ENCODE data around the gene RBM15.
A peak's percentile ranks its signal among the peaks of the same experiment; 100 is the strongest.

The RBM15 gene

GRCh38 chr1:110337704-110338308 is 1.4 kb upstream of the RBM15 start:
- Histone ChIP-seq H3K27me3 (ENCODE audit: control insufficient read depth, insufficient read depth, low read length) (no peaks in the 10 kb centered on the region), H3K4me1 (peaks cover 13% of the 10 kb centered on the region), H3K9me3 (ENCODE audit: control insufficient read depth, low read length) (no peaks in the 10 kb centered on the region), H3K27ac (peak overlapping the region; percentile 99), H3K36me3 (ENCODE audit: control insufficient read depth, insufficient read depth, low read length) (no peaks in the 10 kb centered on the region), H3K79me2 (peaks cover 10% of the 10 kb centered on the region), H3K9ac (peak overlapping the region; percentile 53), H2AFZ (peak overlapping the region; percentile 94), H3K4me3 (ENCODE audit: low read depth, low read length) (peak overlapping the region; percentile 97), H3K4me2 (ENCODE audit: low read length) (peak overlapping the region; percentile 98)
- TF ChIP-seq, protein P1, sequence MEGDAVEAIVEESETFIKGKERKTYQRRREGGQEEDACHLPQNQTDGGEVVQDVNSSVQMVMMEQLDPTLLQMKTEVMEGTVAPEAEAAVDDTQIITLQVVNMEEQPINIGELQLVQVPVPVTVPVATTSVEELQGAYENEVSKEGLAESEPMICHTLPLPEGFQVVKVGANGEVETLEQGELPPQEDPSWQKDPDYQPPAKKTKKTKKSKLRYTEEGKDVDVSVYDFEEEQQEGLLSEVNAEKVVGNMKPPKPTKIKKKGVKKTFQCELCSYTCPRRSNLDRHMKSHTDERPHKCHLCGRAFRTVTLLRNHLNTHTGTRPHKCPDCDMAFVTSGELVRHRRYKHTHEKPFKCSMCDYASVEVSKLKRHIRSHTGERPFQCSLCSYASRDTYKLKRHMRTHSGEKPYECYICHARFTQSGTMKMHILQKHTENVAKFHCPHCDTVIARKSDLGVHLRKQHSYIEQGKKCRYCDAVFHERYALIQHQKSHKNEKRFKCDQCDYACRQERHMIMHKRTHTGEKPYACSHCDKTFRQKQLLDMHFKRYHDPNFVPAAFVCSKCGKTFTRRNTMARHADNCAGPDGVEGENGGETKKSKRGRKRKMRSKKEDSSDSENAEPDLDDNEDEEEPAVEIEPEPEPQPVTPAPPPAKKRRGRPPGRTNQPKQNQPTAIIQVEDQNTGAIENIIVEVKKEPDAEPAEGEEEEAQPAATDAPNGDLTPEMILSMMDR (IDR thresholded peaks at IDR 0.05), result no peak

DNA sequence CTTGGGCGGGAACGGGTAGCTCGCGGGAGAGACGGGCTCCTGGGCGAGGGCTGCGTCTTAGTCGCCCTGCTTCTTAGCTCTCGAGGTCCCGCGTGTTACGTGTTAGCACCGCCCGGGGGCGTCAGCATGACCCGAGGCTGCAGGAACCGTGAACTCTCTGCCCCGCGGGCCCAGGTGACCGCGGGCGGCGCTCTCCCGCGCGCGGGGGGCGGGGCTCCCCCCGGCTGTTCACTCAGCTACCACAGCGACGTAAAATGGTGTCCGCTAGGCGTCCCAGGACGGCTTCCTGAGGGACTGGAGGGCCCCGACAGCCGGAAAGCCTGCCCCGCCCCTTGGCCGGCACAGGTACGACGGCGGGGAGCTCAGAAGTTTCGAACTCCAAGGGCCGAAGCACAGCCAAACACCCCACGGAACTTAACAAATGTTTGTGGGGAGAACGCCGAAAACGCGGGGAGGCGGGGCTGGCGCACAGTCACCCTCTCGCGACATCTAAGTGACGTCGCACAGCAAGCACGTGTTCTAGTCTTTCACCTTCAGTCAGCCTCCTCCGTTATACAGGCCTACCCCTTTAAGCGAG is 780 bp upstream of the RBM15 start:
- Histone ChIP-seq H2AFZ (peak overlapping the region; percentile 94), H3K27me3 (ENCODE audit: control insufficient read depth, insufficient read depth, low read length) (no peaks in the 10 kb centered on the region), H3K36me3 (ENCODE audit: control insufficient read depth, insufficient read depth, low read length) (no peaks in the 10 kb centered on the region), H3K9ac (peak overlapping the region; percentile 28), H3K4me2 (ENCODE audit: low read length) (peak overlapping the region; percentile 98), H3K4me3 (ENCODE audit: low read depth, low read length) (peak overlapping the region; percentile 97), H3K4me1 (peaks cover 13% of the 10 kb centered on the region), H3K79me2 (peaks cover 10% of the 10 kb centered on the region), H3K27ac (peak overlapping the region; percentile 99), H3K9me3 (ENCODE audit: control insufficient read depth, low read length) (no peaks in the 10 kb centered on the region)
- TF ChIP-seq, protein P1 (IDR thresholded peaks at IDR 0.05), result peak; percentile 58

DNA sequence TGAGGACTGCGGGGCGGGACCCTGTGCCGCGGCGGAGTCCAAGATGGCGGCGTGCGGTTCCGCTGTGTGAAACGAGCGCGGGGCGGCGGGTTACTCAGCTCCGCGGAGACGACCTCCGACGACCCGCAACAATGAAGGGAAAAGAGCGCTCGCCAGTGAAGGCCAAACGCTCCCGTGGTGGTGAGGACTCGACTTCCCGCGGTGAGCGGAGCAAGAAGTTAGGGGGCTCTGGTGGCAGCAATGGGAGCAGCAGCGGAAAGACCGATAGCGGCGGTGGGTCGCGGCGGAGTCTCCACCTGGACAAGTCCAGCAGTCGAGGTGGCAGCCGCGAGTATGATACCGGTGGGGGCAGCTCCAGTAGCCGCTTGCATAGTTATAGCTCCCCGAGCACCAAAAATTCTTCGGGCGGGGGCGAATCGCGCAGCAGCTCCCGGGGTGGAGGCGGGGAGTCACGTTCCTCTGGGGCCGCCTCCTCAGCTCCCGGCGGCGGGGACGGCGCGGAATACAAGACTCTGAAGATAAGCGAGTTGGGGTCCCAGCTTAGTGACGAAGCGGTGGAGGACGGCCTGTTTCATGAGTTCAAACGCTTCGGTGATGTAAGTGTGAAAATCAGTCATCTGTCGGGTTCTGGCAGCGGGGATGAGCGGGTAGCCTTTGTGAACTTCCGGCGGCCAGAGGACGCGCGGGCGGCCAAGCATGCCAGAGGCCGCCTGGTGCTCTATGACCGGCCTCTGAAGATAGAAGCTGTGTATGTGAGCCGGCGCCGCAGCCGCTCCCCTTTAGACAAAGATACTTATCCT is 430 bp downstream of the RBM15 start:
- Histone ChIP-seq H3K9ac (no peak overlapping the region), H3K79me2 (peaks cover 10% of the 10 kb centered on the region), H3K36me3 (ENCODE audit: control insufficient read depth, insufficient read depth, low read length) (no peaks in the 10 kb centered on the region), H3K4me2 (ENCODE audit: low read length) (peak overlapping the region; percentile 86), H3K27me3 (ENCODE audit: control insufficient read depth, insufficient read depth, low read length) (no peaks in the 10 kb centered on the region), H3K4me3 (ENCODE audit: low read depth, low read length) (peak overlapping the region; percentile 97), H3K9me3 (ENCODE audit: control insufficient read depth, low read length) (no peaks in the 10 kb centered on the region), H3K27ac (peak overlapping the region; percentile 85), H2AFZ (peak overlapping the region; percentile 82), H3K4me1 (peaks cover 13% of the 10 kb centered on the region)
- TF ChIP-seq, protein P1 (IDR thresholded peaks at IDR 0.05), result no peak

DNA sequence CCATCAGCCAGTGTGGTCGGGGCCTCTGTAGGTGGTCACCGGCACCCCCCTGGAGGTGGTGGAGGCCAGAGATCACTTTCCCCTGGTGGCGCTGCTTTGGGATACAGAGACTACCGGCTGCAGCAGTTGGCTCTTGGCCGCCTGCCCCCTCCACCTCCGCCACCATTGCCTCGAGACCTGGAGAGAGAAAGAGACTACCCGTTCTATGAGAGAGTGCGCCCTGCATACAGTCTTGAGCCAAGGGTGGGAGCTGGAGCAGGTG is 961 bp downstream of the RBM15 start:
- Histone ChIP-seq H3K36me3 (ENCODE audit: control insufficient read depth, insufficient read depth, low read length) (no peaks in the 10 kb centered on the region), H3K4me3 (ENCODE audit: low read depth, low read length) (peak overlapping the region; percentile 97), H3K79me2 (peaks cover 10% of the 10 kb centered on the region), H3K4me1 (peaks cover 13% of the 10 kb centered on the region), H2AFZ (peak overlapping the region; percentile 82), H3K9ac (no peak overlapping the region), H3K4me2 (ENCODE audit: low read length) (peak overlapping the region; percentile 86), H3K27ac (peak overlapping the region; percentile 85), H3K9me3 (ENCODE audit: control insufficient read depth, low read length) (no peaks in the 10 kb centered on the region), H3K27me3 (ENCODE audit: control insufficient read depth, insufficient read depth, low read length) (no peaks in the 10 kb centered on the region)
- TF ChIP-seq, protein P1 (IDR thresholded peaks at IDR 0.05), result no peak

All from parathyroid adenoma (tissue), 2 donors.